Liver (tissue), 9 donors: ENCODE measurements around the gene KRT222. TPM values are rescaled to one million over a fixed set of nuclear protein-coding genes. Genes with fewer than 3 reads are reported as not detected.

Source experiments
- DNase-seq: peaks from one replicate; pipeline ENCODE4 v3.0.0-alpha.2; 2017; ENCODE audit warnings: low spot score
- H3K27ac ChIP-seq, 2 donors: one replicate each; pipeline ENCODE4 v1.7.0; 2013; ENCODE audit warnings: inconsistent platforms in 2 of 2, low read length in 2 of 2, control low read depth in 1 of 2, low read depth in 1 of 2, mild to moderate bottlenecking in 1 of 2
- H3K27me3 ChIP-seq, 4 donors: one replicate each; pipeline versions ENCODE4 v1.6.1 to v1.7.0; 2013; ENCODE audit warnings: low read length in 3 of 4, inconsistent platforms in 1 of 4, mild to moderate bottlenecking in 1 of 4, moderate library complexity in 1 of 4; ENCODE audit not compliant: control insufficient read depth in 4 of 4, insufficient read depth in 4 of 4
- H3K36me3 ChIP-seq, 4 donors: one replicate each; pipeline versions ENCODE4 v1.6.1 to v1.7.0; 2013; ENCODE audit warnings: low read length in 3 of 4, mild to moderate bottlenecking in 3 of 4, low read depth in 1 of 4, moderate library complexity in 1 of 4; ENCODE audit not compliant: control insufficient read depth in 4 of 4, insufficient read depth in 3 of 4
- H3K4me1 ChIP-seq, 4 donors: one replicate each; pipeline versions ENCODE4 v1.6.1 to v1.7.0; 2013; ENCODE audit warnings: low read length in 3 of 4, mild to moderate bottlenecking in 3 of 4, moderate library complexity in 1 of 4; ENCODE audit not compliant: control insufficient read depth in 4 of 4, insufficient read depth in 4 of 4
- H3K4me3 ChIP-seq, 3 donors: one replicate each; pipeline versions ENCODE4 v1.6.1 to v1.7.0; 2013; ENCODE audit warnings: low read length in 3 of 3, control low read depth in 1 of 3, low read depth in 1 of 3, mild to moderate bottlenecking in 1 of 3
- H3K9ac ChIP-seq, 2 donors: one replicate each; pipeline ENCODE4 v1.7.0; 2013; ENCODE audit warnings: low read length in 2 of 2, mild to moderate bottlenecking in 2 of 2, moderate library complexity in 2 of 2, control low read depth in 1 of 2, low read depth in 1 of 2
- H3K9me3 ChIP-seq, 4 donors: one replicate each; pipeline versions ENCODE4 v1.6.1 to v1.7.0; 2013; ENCODE audit warnings: low read length in 3 of 4; ENCODE audit not compliant: control insufficient read depth in 4 of 4
- ATF3 ChIP-seq: IDR thresholded peaks from 2 replicates; pipeline ENCODE4 v1.6.1; 2016; ENCODE audit warnings: antibody characterized with exemption
- CTCF ChIP-seq: fragments of 150-350 bp; IDR thresholded peaks from 2 replicates; pipeline ENCODE4 v1.5.1; 2017; ENCODE audit warnings: improper control_type of control experiment, low read depth, low read length; ENCODE audit not compliant: missing input control
- EGR1 ChIP-seq, 2 donors: IDR thresholded peaks; 2 replicates each; pipeline ENCODE4 v1.6.1; 2016 to 2018; ENCODE audit warnings: antibody characterized with exemption in 2 of 2, low read depth in 2 of 2
- FOXA1 ChIP-seq: IDR thresholded peaks from 2 replicates; pipeline ENCODE4 v1.6.1; 2016; ENCODE audit warnings: antibody characterized with exemption
- FOXA2 ChIP-seq: IDR thresholded peaks from 2 replicates; pipeline ENCODE4 v1.6.1; 2016; ENCODE audit warnings: antibody characterized with exemption
- GABPA ChIP-seq, 2 donors: IDR thresholded peaks in 1 of 2; conservative IDR thresholded peaks in 1 of 2; 2 replicates each; pipeline ENCODE4 v1.6.1; 2016; ENCODE audit warnings: antibody characterized with exemption in 2 of 2, mild to moderate bottlenecking in 1 of 2, moderate library complexity in 1 of 2
- HNF4A ChIP-seq, 2 donors: conservative IDR thresholded peaks; 2 replicates each; pipeline ENCODE4 v1.6.1; 2016; ENCODE audit warnings: antibody characterized with exemption in 2 of 2, mild to moderate bottlenecking in 2 of 2
- HNF4G ChIP-seq: IDR thresholded peaks from 2 replicates; pipeline ENCODE4 v1.6.1; 2016; ENCODE audit warnings: antibody characterized with exemption
- JUND ChIP-seq, 2 donors: IDR thresholded peaks; 2 replicates each; pipeline ENCODE4 v1.6.1; 2016; ENCODE audit warnings: antibody characterized with exemption in 2 of 2
- MAX ChIP-seq: IDR thresholded peaks from 2 replicates; pipeline ENCODE4 v1.6.1; 2016; ENCODE audit warnings: antibody characterized with exemption
- NR2F2 ChIP-seq: IDR thresholded peaks from 2 replicates; pipeline ENCODE4 v1.6.1; 2016; ENCODE audit warnings: antibody characterized with exemption
- RAD21 ChIP-seq, 2 donors: IDR thresholded peaks; 2 replicates each; pipeline ENCODE4 v1.6.1; 2016; ENCODE audit warnings: antibody characterized with exemption in 2 of 2, mild to moderate bottlenecking in 2 of 2
- REST ChIP-seq: IDR thresholded peaks from 2 replicates; pipeline ENCODE4 v1.6.1; 2016; ENCODE audit warnings: antibody characterized with exemption, mild to moderate bottlenecking
- RXRA ChIP-seq, 2 donors: IDR thresholded peaks; 2 replicates each; pipeline ENCODE4 v1.6.1; 2017 to 2018; ENCODE audit warnings: antibody characterized with exemption in 2 of 2, mild to moderate bottlenecking in 1 of 2
- SP1 ChIP-seq: IDR thresholded peaks from 2 replicates; pipeline ENCODE4 v1.6.1; 2018; ENCODE audit warnings: antibody characterized with exemption, mild to moderate bottlenecking
- TAF1 ChIP-seq: conservative IDR thresholded peaks from 2 replicates; pipeline ENCODE4 v1.6.1; 2016; ENCODE audit warnings: antibody characterized with exemption, mild to moderate bottlenecking
- YY1 ChIP-seq: IDR thresholded peaks from 2 replicates; pipeline ENCODE4 v1.6.1; 2016; ENCODE audit warnings: antibody characterized with exemption, mild to moderate bottlenecking
- ZBTB33 ChIP-seq: IDR thresholded peaks from 2 replicates; pipeline ENCODE4 v1.6.1; 2016; ENCODE audit warnings: antibody characterized with exemption
- WGBS: extraction: QIAGEN DNeasy Blood & Tissue Kit; methylation state at CpG from one replicate; pipeline ENCODE4 v1.1.7; 2013; 5-methylcytosine and 5-hydroxymethylcytosine counted together
- polyA plus RNA-seq, 2 donors: library from polyadenylated mRNA; stranded (reverse) in 1 of 2; unstranded in 1 of 2; fragments of 200-250 nt in 1 of 2; fragments of >200 nt in 1 of 2; fragmentation: Nextera tagmentation in 1 of 2; extraction: Ambion mirVana in 1 of 2; gene quantifications; one replicate each; pipeline versions ENCODE4 v1.2.1 to v1.2.3, GENCODE V29; 2013 to 2015
- total RNA-seq, 2 donors: library from RNA; depleted of rRNA; stranded (reverse); fragments of >200 nt; gene quantifications; one replicate each; pipeline ENCODE4 v1.2.3, GENCODE V29; 2014
- donor health status: healthy.
- donor health status: healthy.
- donor health status: healthy.
- donor health status: healthy.
- donor health status: healthy.

The KRT222 gene
- total and polyA plus RNA-seq, 4 donors: 1.9 to 5.6 (median 2.9) TPM

- 83% methylated on average over 2 of the region's 2 CpGs for WGBS
- H3K4me3 ChIP-seq: no peak overlapping the region
Measured at GRCh38 chr17:40610359-40610758, 54.6 kb downstream of the KRT222 start.

GRCh38 chr17:40608061-40608581 lies 56.9 kb downstream of the KRT222 start:
- peaks cover 0 to 3% (median 2%) of the 10 kb centered on the region in 4 donors for H3K4me1 ChIP-seq
- no peak overlapping the region for H3K4me3 ChIP-seq
- H3K9ac ChIP-seq: no peak overlapping the region
- no peaks in the 10 kb centered on the region for H3K36me3 ChIP-seq
- no peak overlapping the region for H3K27ac ChIP-seq
- no peak for TF ChIP-seq YY1
- TF ChIP-seq SP1: no peak
- TF ChIP-seq RAD21 (IDR thresholded peaks at IDR 0.05): no peak
- TF ChIP-seq JUND (IDR thresholded peaks at IDR 0.05): no peak
- no peak for TF ChIP-seq REST
- no peak for TF ChIP-seq ZBTB33
- no peak for TF ChIP-seq HNF4A (conservative IDR thresholded peaks at IDR 0.05)
- TF ChIP-seq ATF3: no peak
- no peak for TF ChIP-seq CTCF
- TF ChIP-seq NR2F2: no peak
- TF ChIP-seq HNF4G: no peak
- no peak for TF ChIP-seq MAX
- TF ChIP-seq EGR1 (IDR thresholded peaks at IDR 0.05; ENCODE audit: low read depth in 2 of 2): no peak
- no peak for TF ChIP-seq FOXA1
- no peak for TF ChIP-seq TAF1
- TF ChIP-seq FOXA2: no peak
- TF ChIP-seq GABPA (IDR thresholded peaks at IDR 0.05 in 1 of 2, conservative IDR thresholded peaks at IDR 0.05 in 1 of 2): no peak
- TF ChIP-seq RXRA (IDR thresholded peaks at IDR 0.05): no peak
- H3K9me3 ChIP-seq: no peaks in the 10 kb centered on the region
- H3K27me3 ChIP-seq: no peaks in the 10 kb centered on the region
- 87% methylated on average over 6 of the region's 6 CpGs for WGBS
- DNase-seq: no peak

More at GRCh38 chr17:40610359-40610758, 54.6 kb downstream of the KRT222 start:
- Histone ChIP-seq H3K9ac (no peak overlapping the region), H3K4me1 (peaks cover 0 to 3% (median 1%) of the 10 kb centered on the region in 4 donors), H3K9me3 (no peaks in the 10 kb centered on the region), H3K27me3 (no peaks in the 10 kb centered on the region), H3K36me3 (no peaks in the 10 kb centered on the region), H3K27ac (no peak overlapping the region)
- DNase-seq: no peak
- TF ChIP-seq JUND (IDR thresholded peaks at IDR 0.05): no peak
- no peak for TF ChIP-seq ATF3
- TF ChIP-seq YY1: no peak
- no peak for TF ChIP-seq EGR1 (IDR thresholded peaks at IDR 0.05; ENCODE audit: low read depth in 2 of 2)
